DMS53 treated with DMSO at 0.1 percent for 48 hours (cell line): ENCODE measurements around the gene SLC7A1.

ENCODE experiments used
- DNase-seq: peaks from one replicate; lab custom pipeline; 2025; ENCODE audit not compliant: unreplicated experiment; lab: John Stamatoyannopoulos, UW

The SLC7A1 gene

DNA sequence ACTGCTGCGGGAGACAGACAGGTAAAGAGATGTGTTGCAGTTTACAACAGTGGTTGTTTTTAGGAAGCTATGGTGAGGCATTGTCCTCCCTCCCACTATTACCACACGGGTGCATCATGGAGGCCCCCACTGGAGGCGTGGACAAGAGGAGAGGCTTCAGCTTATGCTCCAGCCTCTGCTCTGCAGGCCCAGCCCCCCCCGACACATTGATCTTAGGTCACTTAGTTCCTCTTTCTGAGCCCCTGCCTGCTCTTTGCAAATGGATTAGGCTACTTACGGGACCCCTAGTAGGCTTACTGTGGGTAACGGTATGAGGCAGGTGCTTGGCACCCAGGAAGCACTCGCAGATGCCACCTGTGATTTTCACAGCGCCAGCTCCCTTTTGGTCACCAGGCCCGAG, 123.9 kb downstream of the SLC7A1 start:
- DNase-seq, result no peak

DNA sequence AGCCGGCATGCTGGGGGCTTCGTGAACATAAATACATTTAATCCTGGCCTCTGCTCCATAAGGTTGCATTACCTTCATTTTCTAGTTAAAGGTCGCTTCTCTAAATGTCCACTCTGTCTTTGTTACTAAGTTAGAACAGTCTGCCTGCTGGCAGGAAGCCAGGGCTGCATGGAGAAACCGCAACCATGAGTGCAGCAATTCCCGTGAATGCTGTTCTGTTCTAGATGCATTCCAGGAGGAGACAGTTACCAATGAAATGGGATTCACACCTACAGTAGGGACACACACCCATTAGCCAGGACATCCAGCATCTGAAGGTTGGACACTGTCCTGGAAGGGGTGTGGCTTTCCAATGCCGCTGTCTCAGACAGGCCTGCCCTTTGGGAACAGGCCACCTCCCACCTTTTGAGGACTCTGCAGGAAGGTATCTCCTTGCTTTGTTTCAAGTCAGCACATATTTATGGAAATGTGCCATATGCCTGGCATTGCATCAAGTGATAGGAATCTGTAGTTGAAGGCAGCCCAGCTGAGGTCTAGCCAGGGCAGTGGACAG, 129.7 kb downstream of the SLC7A1 start:
- no peak for DNase-seq

DNA sequence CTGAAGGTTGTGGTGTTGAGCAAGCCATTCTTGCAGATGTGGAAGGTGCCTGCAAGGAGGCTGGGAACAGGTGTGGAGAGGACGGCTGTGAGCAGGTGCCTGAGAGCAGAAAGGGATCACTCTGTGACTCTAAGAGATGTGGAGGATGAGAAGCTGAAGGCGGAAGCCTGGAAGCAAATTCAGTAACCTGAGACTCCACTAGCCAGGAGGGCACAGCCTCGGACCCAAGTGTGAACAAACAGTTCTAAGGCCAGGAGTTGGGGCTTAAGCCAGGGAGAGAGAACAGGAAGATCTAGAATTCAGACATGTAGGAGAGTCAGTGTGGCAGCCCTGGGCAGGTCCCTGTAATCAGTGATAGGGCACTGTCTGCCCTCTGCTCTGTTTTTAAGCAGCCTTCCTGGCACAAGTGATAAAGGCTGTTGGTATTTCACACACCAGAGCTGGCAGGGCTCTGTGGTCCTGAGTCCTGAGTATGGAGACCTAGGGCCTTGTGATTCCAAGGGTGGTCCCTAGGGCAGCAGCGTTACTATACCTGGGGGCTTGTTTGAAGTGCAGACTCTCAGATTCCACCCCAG, 131.3 kb downstream of the SLC7A1 start:
- DNase-seq, result no peak

DNA sequence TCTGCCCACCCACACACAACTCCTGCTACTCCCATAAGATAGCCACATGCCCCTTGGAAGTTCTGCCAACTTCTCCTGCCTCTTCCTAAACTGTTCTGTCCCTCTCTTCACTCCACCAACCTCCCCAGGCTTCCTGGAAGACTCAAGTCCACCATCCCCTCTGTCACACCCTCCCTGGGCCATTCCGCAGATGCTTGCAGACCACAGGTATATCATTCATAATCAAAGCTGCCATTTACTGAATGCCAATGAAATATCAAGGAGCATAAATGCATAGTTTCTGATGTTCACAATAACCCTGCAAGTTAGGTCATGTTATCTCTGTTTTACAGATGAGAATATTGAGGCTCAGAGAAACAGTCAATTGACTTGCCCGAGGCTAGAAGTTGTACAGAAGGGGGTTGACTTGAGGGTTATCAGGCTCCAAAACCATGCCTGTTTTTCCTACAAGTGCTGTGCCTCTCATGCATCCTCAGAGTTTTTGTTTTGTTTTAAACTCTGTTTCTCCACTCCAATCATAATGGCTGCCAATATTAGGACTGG, 135.6 kb downstream of the SLC7A1 start:
- no peak for DNase-seq
